Omental fat pad (tissue), 4 donors: ENCODE data around the gene SVIL. TPM values are rescaled to one million over a fixed set of nuclear protein-coding genes. Genes with fewer than 3 reads are reported as not detected.
"Not testable (repeated sequence)": the region's sequence is repeated elsewhere in the genome, so short reads cannot be mapped to it uniquely, and the experiment has no call there.

ENCODE experiments used
- ATAC-seq: fragments of 150-250 bp; one replicate; pipeline ENCODE4 v1.9.1; 2016; ENCODE audit warnings: mild to moderate bottlenecking, moderate library complexity; ENCODE audit not compliant: low FRiP score
- DNase-seq: peaks from one replicate; pipeline ENCODE4 v3.0.0-alpha.2; 2019; ENCODE audit warnings: low spot score
- total RNA-seq, 4 donors: library from RNA; depleted of rRNA; stranded (reverse); fragments of >200 nt; gene quantifications; one replicate each; pipeline ENCODE4 v1.1.0, GENCODE V29; 2016
- TF ChIP-seq, protein P1 (sequence below), 3 donors: fragments of 450-650 bp; IDR thresholded peaks; one replicate each; pipeline ENCODE4 v1.5.1; 2016 to 2017; ENCODE audit warnings: antibody characterized with exemption in 3 of 3, mild to moderate bottlenecking in 3 of 3, moderate library complexity in 2 of 3

The SVIL gene
- total RNA-seq, 4 donors from 2014 or later = 22.8 to 44.4 (median 30.5) TPM

DNA sequence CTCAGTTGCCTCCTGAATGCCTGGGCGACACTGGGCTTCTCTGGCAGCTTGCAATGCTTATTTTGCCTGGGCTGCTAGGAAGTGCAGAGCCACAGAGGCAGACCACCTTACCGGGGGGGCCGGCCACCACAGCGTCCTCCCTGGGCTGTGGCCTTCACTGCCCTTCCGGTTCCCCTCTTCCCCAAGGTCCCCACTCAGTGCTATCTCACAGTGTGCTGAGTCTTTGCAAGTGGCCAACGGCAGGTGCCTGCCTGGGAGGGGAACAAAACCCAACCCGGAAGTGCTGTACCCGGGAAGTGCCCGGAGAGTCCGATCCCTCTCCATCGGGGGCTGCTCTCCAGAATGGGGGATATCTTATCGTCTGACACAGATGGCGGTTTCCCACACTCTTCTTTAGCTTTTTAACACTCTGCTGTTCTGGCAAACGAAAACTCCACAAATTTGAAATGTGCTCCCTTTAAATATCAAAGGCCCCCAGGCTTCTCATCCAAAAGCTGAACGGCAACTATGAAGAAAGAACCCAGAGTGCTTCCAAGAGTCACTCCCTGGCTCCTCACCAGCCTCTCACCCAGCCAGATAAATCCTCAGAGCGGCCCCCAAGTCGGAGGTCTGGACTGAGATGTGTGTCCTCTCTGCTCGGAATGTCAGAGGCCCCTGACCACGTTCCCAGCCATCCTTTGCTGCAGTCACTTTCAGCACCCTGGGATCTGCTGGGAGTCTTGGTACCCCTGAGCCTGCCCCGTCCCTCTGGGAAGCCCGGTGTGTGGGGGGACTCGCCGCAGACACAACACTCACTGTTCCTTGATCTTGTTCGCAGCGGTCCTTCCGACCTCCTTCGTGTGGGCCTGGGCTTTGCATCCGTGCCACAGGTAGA is 165.1 kb downstream of the SVIL start:
- TF ChIP-seq, protein P1, sequence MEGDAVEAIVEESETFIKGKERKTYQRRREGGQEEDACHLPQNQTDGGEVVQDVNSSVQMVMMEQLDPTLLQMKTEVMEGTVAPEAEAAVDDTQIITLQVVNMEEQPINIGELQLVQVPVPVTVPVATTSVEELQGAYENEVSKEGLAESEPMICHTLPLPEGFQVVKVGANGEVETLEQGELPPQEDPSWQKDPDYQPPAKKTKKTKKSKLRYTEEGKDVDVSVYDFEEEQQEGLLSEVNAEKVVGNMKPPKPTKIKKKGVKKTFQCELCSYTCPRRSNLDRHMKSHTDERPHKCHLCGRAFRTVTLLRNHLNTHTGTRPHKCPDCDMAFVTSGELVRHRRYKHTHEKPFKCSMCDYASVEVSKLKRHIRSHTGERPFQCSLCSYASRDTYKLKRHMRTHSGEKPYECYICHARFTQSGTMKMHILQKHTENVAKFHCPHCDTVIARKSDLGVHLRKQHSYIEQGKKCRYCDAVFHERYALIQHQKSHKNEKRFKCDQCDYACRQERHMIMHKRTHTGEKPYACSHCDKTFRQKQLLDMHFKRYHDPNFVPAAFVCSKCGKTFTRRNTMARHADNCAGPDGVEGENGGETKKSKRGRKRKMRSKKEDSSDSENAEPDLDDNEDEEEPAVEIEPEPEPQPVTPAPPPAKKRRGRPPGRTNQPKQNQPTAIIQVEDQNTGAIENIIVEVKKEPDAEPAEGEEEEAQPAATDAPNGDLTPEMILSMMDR (IDR thresholded peaks at IDR 0.05) = no peak
- DNase-seq = no peak
- ATAC-seq = no peak

DNA sequence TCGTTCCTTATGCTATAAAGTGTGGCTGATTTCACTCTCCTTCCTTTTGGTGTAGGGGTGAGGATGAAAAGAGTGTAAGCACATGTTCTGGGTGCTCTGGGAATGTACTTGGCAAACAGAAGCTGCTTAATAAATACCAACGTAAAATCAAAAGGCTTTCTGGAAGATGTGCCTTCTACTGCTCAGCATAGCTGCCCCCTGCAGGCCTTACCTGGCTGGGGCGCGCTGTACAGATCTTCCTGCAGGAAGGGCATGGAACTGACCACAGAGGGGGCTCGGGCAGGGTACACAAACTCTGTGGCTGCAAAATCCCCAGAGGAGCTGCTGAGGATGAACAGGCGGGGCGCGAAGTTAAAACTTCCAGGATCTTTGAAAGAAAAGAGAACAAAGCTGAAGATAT is 169.4 kb downstream of the SVIL start:
- ATAC-seq = no peak
- TF ChIP-seq, protein P1 (IDR thresholded peaks at IDR 0.05) = no peak
- no peak for DNase-seq

- not testable (repeated sequence) for ATAC-seq, DNase-seq
Observed at GRCh38 chr10:29464671-29465171, 170.1 kb downstream of the SVIL start.

- DNase-seq (no peak), ATAC-seq (no peak)
- TF ChIP-seq, protein P1 (IDR thresholded peaks at IDR 0.05) = no peak
Observed at GRCh38 chr10:29461042-29461441, 173.7 kb downstream of the SVIL start.

DNA sequence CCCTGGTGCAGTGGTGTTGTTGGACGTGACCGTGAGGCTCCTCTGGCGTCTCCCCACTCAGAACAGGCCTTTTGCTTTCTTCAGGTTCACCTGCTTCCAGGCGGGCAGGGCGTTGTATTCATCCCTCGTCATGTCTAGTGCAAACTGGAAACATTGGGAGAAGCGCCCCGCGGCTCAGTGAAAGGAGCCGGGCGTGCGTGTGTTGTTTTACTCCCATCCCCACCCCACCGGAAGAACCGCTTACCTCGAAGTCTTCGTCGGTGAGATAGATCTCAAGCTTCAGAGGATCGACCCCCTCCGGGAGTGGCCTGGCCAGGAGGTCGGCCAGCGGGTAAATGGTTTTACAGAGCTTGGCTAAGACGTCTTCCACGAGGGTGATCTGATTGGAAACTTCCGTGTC is 176.6 kb downstream of the SVIL start:
- ATAC-seq, DNase-seq: not testable (repeated sequence)

DNA sequence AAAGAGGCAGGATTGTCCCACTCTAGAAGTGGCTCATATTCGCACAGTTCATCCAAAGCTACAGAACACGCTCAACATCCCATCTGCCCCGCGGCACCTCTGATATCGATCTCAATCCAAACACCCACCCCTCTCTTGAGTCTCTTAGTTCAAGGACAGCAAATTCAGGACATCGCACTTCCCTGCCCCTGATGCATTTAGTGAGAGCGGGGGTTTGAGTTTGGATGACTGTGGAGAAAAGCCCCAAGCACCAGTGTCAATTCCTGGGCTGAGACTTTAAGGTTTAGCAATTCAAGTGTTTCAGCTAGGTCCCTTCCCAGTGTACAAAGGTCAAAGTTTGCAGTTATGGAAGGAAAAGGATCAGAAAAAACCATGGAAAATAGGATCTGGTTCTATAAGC is 179.7 kb downstream of the SVIL start:
- DNase-seq (no peak), ATAC-seq (no peak)
- TF ChIP-seq, protein P1 (IDR thresholded peaks at IDR 0.05) = no peak

- no peak for ATAC-seq
Observed at GRCh38 chr10:29454250-29454649, 180.5 kb downstream of the SVIL start.

More at GRCh38 chr10:29454250-29454649, 180.5 kb downstream of the SVIL start:
- TF ChIP-seq, protein P1 (IDR thresholded peaks at IDR 0.05) = no peak
- DNase-seq = no peak
